Left renal pelvis (tissue), 4 donors: ENCODE results near the gene C15orf40. TPM values are rescaled to one million over a fixed set of nuclear protein-coding genes. Genes with fewer than 3 reads are reported as not detected.

Source experiments
- DNase-seq, 4 donors: peaks; one replicate each; pipeline ENCODE4 v3.0.0-alpha.2; 2013; ENCODE audit warnings: low read depth in 4 of 4, low spot score in 3 of 4
- polyA plus RNA-seq, 4 donors: library from polyadenylated mRNA; unstranded; fragments of 120-200 nt; gene quantifications; one replicate each; pipeline ENCODE4 v1.2.1, GENCODE V29; 2013; ENCODE audit not compliant: insufficient read length in 4 of 4

The C15orf40 gene
- polyA plus RNA-seq, 4 donors, result 23.4 to 32.5 (median 28.8) TPM

DNA sequence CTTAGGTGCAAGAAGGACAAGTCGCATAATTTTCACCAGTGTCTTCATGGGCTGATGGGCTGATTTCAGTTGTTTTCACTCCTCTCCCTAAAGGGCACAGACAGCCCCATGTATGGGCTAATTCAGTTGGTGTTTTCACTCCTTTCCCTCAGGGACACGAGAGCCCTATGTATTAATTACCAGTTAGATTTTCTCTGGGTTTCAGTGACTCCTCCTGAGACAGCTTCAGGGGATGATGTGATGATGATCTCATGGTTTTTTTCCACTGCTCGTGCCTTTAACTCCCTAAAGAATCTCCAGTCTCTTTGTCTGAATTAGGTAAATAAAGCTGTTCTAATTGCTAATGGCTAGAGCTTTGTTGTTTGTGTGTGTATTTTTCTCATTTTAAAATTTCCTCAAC lies 15.5 kb downstream of the C15orf40 start:
- DNase-seq, result no peak

DNA sequence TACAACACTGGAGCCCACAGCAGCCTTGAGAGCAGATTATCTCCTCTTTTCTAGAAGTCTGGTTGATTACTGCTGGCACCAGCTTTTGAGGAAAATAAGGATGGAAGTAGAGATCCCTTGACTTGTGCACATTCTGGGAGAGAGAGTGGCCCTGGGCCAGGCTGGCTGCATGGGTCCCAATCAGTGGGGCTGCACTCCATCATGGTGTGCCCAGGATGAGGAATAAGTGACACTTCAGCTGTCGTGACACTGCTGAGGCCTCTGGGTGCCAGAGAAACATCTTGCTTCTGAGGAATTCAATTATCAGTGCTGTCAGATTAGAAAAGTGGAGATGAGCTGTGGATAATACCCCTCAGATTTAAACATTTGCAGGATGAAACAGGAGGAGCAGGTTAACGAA lies 16.4 kb downstream of the C15orf40 start:
- DNase-seq, result no peak

DNA sequence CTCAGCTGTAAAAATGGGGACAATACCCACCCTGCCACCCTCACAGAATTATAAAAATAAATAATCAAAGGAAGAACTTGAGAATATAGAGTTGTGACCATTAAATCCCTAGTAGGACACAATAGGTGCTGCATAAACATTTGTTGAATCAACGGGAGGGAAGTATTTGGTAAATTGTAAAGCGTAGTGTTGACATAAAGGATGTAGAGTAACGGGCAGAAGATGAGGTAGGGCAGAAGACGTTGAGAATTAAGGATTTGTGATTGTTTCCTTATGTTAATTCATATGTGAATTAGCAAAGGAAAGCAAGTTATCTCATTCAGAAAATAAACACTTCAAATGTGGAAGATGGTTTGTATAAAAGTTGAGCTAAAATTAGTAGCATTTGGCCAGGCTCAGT lies 18.3 kb downstream of the C15orf40 start:
- DNase-seq, result no peak

DNA sequence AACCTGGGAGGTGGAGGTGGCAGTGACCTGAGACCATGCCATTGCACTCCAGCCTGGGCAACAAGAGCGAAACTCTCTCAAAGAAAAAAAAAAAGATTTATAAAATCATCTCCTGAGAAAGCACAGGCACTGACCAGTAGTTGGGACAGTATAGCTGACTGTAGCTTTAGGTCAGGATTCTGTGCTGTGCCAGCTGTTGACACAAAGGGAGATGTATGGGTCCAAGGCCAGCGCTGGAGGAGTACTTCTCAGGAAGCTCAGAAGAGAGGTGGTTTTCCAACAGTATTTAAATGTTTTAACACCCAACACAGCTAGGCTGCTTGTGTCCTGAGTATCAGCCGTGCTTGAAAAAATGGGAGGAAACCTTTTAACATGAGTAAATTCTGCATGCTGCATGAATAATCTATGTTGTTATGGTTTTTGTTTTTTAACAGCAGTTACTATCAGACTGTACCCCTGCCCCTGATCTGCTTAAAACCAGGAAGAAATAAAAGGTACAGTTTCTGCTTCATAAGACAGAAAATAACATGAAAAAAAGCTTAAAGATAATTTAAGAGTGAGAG lies 18.9 kb downstream of the C15orf40 start:
- DNase-seq, result no peak

DNA sequence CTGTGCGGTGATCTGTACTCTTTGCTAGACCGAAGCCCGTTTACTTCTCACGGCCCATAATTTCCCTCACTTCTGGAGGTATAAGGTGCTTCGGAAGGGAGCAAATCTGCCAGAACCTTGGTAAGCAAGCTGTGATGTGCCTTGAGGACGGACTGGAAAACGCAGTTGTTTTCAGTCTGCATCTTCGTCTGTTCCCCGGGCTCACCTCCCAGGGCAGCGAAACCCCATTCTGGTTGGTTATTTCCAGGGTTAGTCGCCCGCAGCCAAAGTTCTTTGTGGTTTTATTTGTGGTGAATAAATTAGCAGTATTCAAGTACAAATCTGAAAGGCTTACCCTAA lies 25.0 kb downstream of the C15orf40 start:
- DNase-seq, result no peak

DNA sequence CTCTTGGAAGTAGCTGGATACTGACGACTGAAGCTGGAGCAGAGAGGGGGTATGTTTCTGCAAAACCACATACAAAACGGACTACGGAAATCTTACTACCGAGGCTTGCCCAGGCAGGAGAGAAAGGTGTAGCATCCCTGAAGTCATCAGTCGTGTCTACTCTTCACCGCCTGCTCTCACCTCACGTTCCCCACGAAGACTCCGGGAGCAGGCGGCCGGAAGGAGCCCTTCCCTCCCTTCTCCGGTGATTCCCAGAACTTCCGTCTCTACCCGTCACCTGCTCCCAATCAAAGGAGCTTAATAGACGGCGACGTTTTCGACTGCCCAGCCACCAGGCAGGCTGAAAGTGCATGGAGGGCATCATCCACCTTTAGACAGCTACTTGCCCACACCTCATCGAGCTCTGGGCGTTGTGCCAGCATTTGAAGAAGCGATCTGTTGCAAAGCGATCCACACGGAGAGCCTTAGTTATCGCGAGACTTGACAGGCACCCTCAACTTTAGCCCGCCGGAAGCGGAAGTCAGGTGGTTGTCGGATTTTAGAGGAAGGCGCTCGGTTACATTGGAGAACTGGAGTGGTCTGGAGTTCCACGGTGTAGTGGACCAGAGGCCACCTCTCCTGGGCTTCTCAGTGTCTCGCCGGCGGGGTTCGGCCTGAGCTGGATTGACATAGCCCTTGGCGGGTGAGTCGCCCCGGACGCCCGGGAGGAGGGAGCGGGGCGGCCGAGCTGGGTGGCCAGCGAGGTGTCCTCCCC lies 25.6 kb downstream of the C15orf40 start, which contains the start of gene RAMAC:
TSS of gene RAMAC (plus strand) at position 523 of the 754 bp plus-strand sequence. CDS start 2,809 bp downstream, outside the sequence.
- peak; percentile 90 to 96 (median 95) for DNase-seq

DNA sequence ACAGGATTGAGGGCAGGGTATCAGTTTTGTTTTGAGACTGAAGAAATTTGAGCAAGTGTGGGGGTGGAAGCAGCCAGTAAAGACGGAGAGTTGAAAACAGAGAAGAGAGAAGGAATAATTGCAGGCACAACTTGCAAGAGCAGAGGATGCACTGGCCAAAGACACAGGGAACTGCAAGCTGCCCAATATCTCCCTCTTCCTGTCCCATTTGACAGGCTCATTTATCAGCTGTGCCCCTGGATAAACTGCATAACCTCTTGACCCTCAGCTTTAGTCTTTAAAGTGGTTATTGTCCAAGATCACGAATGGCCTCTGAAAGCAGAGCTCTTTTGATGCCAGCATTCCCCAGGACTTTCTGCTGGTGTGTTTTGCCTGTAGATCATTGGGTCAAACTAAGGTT lies 30.5 kb downstream of the C15orf40 start:
- no peak for DNase-seq

DNA sequence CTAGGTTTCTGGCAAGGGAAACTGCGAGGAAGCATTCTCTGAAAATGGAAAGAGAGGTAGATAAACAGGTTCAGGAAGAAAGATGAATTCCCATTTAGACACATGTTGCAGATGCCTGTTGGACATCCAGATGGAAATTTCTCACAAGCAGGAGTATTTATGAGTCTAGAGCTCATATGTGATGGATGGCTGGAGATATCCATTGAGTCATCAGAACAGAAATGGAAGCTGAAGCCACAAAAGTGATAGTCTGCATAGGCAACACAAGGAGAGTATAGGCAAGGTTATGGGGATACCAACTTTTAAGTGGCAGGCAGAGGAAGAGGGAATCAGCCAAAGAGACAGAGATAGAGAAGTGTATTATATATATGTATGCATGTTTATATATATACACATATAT lies 31.7 kb downstream of the C15orf40 start:
- DNase-seq, result no peak

DNA sequence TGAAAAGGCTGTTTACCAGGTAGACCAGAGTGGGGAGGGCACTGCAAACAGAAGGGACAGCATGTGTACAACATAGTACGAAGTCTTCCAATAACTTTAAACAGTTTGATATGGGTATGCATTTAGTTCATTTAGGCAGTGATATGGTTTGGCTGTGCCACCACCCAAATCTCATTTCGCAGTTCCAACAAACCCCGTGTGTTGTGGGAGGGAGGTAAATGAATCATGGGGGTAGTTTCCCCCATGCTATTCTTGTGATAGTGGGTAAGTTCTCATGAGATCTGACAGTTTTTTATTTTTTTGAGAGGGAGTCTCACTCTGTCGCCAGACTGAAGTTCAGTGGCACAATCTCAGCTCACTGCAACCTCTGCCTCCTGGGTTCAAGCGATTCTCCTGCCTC lies 33.0 kb downstream of the C15orf40 start:
- no peak for DNase-seq

DNA sequence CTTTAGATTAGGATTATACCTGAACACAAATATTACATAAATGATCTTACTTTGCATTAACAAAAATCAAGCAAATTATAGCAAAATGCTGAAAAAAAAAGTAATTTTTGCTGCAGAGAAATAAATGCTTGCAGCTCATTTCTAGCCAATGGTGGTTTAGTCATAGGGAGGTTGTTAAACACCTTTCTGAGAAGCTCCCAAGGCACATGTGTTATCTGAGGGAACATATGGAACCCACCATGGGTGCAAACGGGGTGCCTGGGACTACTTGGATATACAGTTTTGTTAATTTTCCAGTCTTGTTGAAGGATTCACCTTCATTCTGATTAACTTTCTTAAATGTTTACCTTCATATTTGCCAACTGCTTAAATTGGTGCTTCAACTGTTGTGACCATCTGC lies 34.4 kb downstream of the C15orf40 start:
- DNase-seq, result no peak

DNA sequence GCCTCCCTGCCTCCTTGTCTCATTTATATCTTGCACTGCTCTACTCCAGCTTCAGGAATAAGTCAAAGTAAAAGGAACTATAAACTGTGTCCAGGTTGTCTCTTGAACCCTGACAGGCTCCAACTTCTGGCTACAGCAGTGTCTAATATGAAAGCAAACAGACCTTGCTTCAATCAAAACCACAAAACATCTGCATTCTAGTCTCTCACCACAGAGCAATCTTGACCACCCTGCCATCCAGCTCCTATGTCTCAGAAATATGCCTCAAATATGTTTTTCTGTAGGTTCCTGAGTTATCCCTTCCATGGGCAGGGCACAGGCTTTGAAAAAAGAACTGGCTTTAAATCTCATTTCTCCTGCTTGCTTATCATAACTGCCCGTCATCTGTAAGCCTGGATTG lies 38.4 kb downstream of the C15orf40 start:
- DNase-seq, result no peak

DNA sequence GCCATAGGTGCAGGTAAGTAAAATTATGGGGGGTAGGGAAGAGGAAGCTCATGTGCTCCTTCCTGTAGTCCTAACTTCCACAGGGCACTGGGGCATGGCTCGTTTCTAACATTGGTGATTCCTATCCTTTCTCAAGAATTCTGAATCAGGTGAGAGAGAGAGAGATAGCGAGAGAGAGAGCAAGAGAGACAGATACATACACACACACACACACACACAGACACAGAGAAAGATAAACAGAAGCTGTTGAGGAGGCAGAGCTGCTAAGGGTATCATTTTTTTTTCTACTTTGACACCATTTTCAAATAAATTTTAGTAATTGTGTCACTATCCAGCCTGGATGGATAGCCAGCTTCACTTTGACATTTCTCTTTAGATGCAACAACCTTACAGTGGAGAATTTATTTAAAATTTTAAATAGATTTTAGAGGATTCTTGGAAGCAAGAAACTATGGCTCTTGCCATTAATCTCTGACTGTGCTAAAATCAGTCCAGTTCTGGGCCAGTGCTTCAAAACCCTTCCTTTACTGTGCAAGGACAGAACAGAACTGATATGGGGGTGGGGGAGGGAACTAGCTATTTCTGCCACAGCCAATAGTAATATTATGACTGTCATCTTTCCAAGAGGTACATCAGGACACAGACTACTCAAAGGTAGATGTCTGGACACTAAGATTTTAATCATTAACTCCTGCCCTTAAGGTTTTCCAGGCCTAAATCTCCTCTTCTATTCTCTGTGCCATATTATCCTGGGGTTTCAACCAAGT lies 40.0 kb downstream of the C15orf40 start:
- no peak for DNase-seq

DNA sequence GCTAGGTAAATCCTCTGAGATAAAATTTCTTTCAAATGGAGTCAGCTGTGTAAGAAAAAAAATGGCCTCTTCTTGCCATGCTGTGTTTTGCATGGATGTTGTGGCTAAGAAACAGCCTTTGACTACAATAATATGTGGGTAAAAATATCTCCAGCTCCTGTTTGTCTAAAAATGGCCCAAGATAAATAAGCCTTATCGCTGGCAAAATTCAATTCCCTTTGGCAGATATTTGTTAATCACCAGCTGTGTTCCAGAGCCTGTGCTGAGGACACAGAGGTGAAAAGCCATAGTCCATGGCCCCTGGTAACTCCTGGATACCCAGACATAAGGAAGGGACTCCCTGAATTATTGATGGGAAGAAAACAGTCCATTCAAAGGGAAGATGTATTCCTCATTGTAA lies 40.7 kb downstream of the C15orf40 start:
- DNase-seq, result no peak

DNA sequence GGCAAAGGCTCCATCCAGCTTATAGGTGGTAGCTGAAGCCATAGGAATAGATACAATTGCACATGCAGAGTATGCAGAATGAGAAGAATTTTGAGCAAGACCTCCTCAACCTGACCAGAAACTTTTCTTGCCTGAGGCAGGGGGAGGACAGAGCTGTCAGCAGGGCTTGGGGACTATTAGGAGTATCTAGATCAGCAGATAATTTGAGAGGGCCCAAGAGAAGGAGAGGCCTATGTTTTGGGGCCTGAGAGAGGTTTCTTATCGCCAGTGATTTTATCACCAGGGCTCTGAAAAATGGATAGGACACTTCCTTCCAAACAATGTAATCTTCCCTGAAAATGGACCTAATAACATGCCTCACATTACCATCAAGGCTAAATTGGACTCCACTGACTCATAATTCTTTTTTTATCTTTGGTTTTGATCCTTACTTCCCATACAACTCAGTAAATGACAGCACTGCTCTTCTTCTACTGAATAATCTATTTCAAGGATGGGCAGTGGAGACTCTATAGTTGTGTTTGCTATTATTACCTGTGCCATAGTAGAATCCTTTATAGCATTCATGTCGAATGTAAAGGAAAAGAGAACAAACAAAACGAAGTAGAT lies 41.3 kb downstream of the C15orf40 start:
- no peak for DNase-seq

DNA sequence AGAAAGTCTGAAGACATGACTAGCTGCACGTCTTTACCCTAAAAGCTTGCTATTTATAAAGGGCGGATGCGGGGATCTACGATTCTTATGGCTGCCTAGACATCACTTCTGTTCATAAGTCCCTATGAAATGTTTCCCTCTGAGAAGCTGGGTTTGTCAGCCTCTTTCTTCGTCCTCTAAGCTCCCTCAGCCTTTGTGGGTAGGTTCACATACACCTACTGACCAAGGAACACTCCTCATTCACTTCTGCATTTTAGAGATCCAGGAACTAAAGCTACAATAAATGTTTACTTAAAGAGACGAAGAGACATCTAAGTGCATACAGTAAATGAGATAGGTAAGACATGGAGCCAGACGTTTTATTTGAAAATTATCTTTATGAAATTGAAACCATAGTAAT lies 42.1 kb downstream of the C15orf40 start:
- no peak for DNase-seq

DNA sequence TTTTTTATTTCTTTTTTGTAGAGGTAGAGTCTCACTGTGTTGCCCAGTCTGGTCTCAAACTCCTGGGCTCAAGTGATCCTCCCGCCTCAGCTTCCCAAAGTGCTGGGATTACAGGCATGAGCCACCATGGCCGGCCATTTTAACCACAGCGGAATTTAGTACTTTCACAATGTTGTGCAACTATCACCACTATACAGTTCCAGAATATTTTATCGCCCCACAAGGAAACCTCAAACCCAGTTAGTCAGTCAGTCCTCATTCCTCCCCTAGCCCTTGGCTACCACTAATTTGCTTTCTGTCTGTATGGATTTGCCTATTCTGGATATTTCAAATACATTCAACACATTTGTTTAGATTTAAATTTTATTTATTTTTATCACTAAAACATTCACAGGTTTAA lies 43.4 kb downstream of the C15orf40 start:
- DNase-seq, result no peak

DNA sequence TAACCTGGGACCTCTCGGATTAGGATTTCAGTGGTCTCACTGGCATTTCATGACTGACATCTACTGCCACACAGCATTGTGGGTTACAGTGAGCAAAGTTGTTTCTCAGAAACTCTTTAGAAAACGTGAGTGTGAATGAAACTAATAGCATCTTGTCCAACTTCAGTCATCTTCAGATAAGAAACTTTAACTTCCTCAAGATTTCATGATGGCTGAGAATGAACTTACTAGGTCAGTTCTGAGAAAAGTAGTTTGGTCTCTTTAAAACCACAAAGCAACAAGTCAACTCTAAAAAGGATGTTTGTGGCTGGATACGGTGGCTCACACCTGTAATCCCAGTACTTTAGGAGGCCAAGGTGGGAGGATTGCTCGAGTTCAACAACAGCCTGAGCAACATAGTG lies 44.8 kb downstream of the C15orf40 start:
- DNase-seq, result no peak

DNA sequence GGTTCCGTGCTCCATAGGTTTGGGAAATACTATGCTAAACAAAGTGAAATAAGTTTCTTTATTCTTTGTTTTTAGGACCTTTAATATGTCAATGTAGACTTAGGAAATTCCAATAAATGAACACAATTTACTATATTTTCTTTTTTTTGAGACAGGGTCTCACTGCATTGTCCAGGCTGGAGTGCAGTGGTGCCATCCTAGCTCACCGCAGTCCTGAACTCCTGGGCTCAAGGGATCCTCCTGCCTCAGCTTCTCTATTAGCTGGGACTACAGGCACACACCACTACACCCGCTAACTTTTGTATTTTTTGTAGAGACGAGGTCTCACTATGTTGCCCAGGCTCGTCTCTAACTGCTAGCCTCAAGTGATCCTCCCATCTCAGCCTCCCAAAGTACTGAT lies 46.5 kb downstream of the C15orf40 start:
- DNase-seq, result no peak

DNA sequence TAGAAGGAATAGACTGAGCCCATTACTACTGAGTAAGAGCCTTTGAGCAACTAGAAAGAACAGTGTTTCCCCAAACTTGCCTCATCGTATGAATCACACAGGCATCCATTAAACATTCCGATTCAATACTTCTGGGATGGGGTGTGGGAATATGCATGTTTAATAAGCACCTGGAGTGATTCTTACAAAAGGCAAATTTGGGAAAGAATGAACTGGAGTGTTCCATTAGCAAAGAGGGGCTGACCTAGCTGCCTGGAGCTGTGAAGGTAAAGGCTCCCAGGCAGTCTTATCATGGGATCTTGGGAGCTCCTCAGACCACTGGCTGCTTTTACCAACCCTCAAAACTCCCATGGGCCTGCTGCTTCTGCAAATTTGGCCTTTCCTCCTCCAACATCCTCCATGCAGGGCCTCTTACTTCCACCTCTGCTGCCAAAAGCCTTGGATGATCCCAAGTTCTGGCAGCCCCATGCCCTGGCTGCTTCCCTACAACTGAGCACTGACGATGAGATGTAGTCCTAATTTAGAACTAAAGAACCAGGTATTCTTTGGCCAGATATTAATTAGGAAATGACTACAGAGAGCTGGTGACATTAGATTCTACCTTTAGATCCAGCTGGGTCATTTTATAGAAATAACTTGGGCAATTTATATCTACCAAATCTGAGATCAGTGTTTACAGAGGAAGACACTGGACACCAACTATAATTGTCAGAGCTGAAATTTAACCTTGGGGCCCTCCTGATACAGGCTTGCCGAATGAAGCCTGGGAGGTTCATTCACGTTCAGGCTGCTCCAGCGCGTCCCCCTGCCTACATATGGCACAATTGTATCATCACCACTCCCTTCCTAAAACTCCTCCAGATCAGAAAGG lies 47.7 kb downstream of the C15orf40 start:
- DNase-seq, result no peak

DNA sequence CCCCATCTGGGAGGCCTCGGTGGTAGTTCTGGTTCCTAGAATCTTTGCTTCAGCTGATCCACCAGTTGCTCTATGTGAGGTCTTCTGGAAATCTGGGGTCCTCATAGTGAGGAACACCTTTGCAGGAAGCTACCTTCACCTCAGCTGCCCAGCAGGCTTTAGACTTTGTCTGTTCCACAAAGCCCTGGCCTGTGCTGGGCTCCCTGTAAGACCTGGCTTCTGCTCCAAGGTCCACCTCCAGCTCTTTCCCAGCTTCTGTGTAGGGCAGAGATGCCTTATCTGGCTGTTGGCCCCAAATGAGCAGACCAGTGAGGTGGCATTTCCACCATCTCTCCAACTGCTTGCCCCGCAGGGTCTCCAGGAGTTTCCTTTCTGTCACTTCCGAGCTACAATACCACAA lies 50.7 kb downstream of the C15orf40 start:
- no peak for DNase-seq

DNA sequence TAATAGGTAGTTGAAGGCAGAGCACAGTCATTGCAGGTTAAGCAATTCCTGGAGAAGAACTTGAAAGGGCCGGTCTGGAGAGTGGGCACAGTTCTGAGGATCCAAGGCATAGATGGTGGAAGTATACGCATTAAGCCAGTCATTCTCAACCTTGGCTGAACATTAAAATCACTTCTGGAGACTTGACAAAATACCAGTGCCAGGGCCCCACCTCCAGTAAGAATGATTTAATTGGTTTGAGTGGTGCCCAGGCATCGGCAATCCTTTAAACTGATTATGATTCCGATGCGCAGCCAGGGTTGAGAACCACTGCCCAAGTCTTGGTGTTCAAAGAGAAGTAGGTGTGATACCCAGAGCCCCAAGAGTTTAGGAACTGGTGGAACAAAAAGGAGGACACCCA lies 52.0 kb downstream of the C15orf40 start:
- no peak for DNase-seq
